H9 (cell line): ENCODE data around the gene LRRC70. TPM values are rescaled to one million over a fixed set of nuclear protein-coding genes. Genes with fewer than 3 reads are reported as not detected.

ENCODE experiments used
- DNase-seq: peaks from one replicate; pipeline ENCODE4 v3.0.0-alpha.2; 2017
- H2AFZ ChIP-seq: one replicate; pipeline ENCODE4 v1.6.1; 2013; ENCODE audit warnings: mild to moderate bottlenecking, low read length, control low read depth, moderate library complexity
- H2AK5ac ChIP-seq: 2 replicates; pipeline ENCODE4 v1.6.1; 2013; ENCODE audit warnings: low read length, control low read depth, mixed read lengths; ENCODE audit not compliant: insufficient read length
- H2BK120ac ChIP-seq: one replicate; pipeline ENCODE4 v1.6.1; 2013; ENCODE audit warnings: low read depth, mild to moderate bottlenecking, low read length, control low read depth, inconsistent platforms; ENCODE audit not compliant: poor library complexity, severe bottlenecking
- H2BK12ac ChIP-seq: 2 replicates; pipeline ENCODE4 v1.6.1; 2013; ENCODE audit warnings: low read length, control low read depth, mixed read lengths, low read depth; ENCODE audit not compliant: insufficient read length
- H2BK15ac ChIP-seq: 2 replicates; pipeline ENCODE4 v1.6.1; 2013; ENCODE audit warnings: low read depth, low read length, control low read depth
- H2BK20ac ChIP-seq: one replicate; pipeline ENCODE4 v1.6.1; 2013; ENCODE audit warnings: low read depth, mild to moderate bottlenecking, low read length, control low read depth, inconsistent platforms; ENCODE audit not compliant: poor library complexity, severe bottlenecking
- H2BK5ac ChIP-seq: 2 replicates; pipeline ENCODE4 v1.6.1; 2013; ENCODE audit warnings: low read length, control low read depth, mixed read lengths; ENCODE audit not compliant: insufficient read length
- H3K14ac ChIP-seq: 2 replicates; pipeline ENCODE4 v1.6.1; 2013; ENCODE audit warnings: low read length, control low read depth; ENCODE audit not compliant: insufficient read depth
- H3K18ac ChIP-seq: 2 replicates; pipeline ENCODE4 v1.6.1; 2013; ENCODE audit warnings: low read depth, mild to moderate bottlenecking, mixed read lengths, low read length, control low read depth; ENCODE audit not compliant: insufficient read length
- H3K23ac ChIP-seq: 2 replicates; pipeline ENCODE4 v1.6.1; 2013; ENCODE audit warnings: low read length, control low read depth, mixed read lengths, low read depth; ENCODE audit not compliant: insufficient read length
- H3K23me2 ChIP-seq: 2 replicates; pipeline ENCODE4 v1.6.1; 2013; ENCODE audit warnings: low read depth, mild to moderate bottlenecking, mixed read lengths, low read length, control low read depth; ENCODE audit not compliant: insufficient read length, poor library complexity, severe bottlenecking
- H3K27ac ChIP-seq: 2 replicates; pipeline ENCODE4 v1.5.1; 2013; ENCODE audit warnings: low read length, control low read depth, mixed read lengths, low read depth; ENCODE audit not compliant: insufficient read length
- H3K27me3 ChIP-seq: 2 replicates; pipeline ENCODE4 v1.6.1; 2013; ENCODE audit warnings: low read length, control low read depth, inconsistent platforms; ENCODE audit not compliant: insufficient read depth
- H3K4ac ChIP-seq: 2 replicates; pipeline ENCODE4 v1.6.1; 2013; ENCODE audit warnings: low read depth, mild to moderate bottlenecking, control low read depth, inconsistent platforms, low read length, moderate library complexity
- H3K4me1 ChIP-seq: 2 replicates; pipeline ENCODE4 v1.6.1; 2013; ENCODE audit warnings: low read length, control low read depth, inconsistent platforms; ENCODE audit not compliant: insufficient read depth
- H3K4me2 ChIP-seq: 2 replicates; pipeline ENCODE4 v1.6.1; 2013; ENCODE audit warnings: low read length, control low read depth, mixed read lengths; ENCODE audit not compliant: insufficient read length, insufficient read depth
- H3K56ac ChIP-seq: 2 replicates; pipeline ENCODE4 v1.6.1; 2013; ENCODE audit warnings: low read depth, mild to moderate bottlenecking, mixed read lengths, low read length, control low read depth; ENCODE audit not compliant: insufficient read length
- H3K79me1 ChIP-seq: 2 replicates; pipeline ENCODE4 v1.6.1; 2013; ENCODE audit warnings: low read depth, mild to moderate bottlenecking, moderate library complexity, low read length, control low read depth, inconsistent platforms; ENCODE audit not compliant: insufficient read depth, poor library complexity, severe bottlenecking
- H3K79me2 ChIP-seq: 2 replicates; pipeline ENCODE4 v1.6.1; 2013; ENCODE audit warnings: low read length, control low read depth, inconsistent platforms; ENCODE audit not compliant: insufficient read depth
- H3K9ac ChIP-seq: 2 replicates; pipeline ENCODE4 v1.6.1; 2013; ENCODE audit warnings: low read length, control low read depth, mixed read lengths; ENCODE audit not compliant: insufficient read length; ENCODE audit errors: extremely low read depth
- H3K9me3 ChIP-seq: one replicate; pipeline ENCODE4 v1.6.1; 2013; ENCODE audit warnings: low read depth, low read length, inconsistent platforms; ENCODE audit not compliant: control insufficient read depth
- H3T11ph ChIP-seq: one replicate; pipeline ENCODE4 v1.6.1; 2013; ENCODE audit warnings: mild to moderate bottlenecking, low read length, control low read depth, inconsistent platforms
- H4K20me1 ChIP-seq: one replicate; pipeline ENCODE4 v1.6.1; 2013; ENCODE audit not compliant: control insufficient read depth, insufficient read length, insufficient read depth
- H4K5ac ChIP-seq: 2 replicates; pipeline ENCODE4 v1.6.1; 2013; ENCODE audit warnings: low read depth, mild to moderate bottlenecking, mixed read lengths, low read length, control low read depth; ENCODE audit not compliant: insufficient read length
- H4K8ac ChIP-seq: replicated peaks from 2 replicates; pipeline ENCODE4 v1.6.1; 2013; ENCODE audit warnings: low read length, control low read depth, mixed read lengths, low read depth; ENCODE audit not compliant: insufficient read length
- H4K91ac ChIP-seq: 2 replicates; pipeline ENCODE4 v1.6.1; 2013; ENCODE audit warnings: low read depth, mild to moderate bottlenecking, moderate library complexity, mixed read lengths, low read length, control low read depth; ENCODE audit not compliant: insufficient read length
- H3K27ac Mint-ChIP-seq, 3 experiments: 2 replicates in 2 of 3; 3 replicates in 1 of 3; pipeline ENCODE4 v1.8.0; 2020 to 2021; ENCODE audit warnings: mixed read lengths in 3 of 3, mild to moderate bottlenecking in 1 of 3, moderate library complexity in 1 of 3
- H3K27me3 Mint-ChIP-seq: 2 replicates; pipeline ENCODE4 v1.8.0; 2021; ENCODE audit warnings: low read depth, mild to moderate bottlenecking, moderate library complexity, mixed read lengths
- H3K36me3 Mint-ChIP-seq, 3 experiments: 2 replicates in 2 of 3; 3 replicates in 1 of 3; pipeline ENCODE4 v1.8.0; 2020 to 2021; ENCODE audit warnings: low read depth in 3 of 3, mixed read lengths in 3 of 3; ENCODE audit not compliant: insufficient read depth in 1 of 3
- H3K4me1 Mint-ChIP-seq, 2 experiments: 2 replicates each; pipeline ENCODE4 v1.8.0; 2020; ENCODE audit warnings: mixed read lengths in 2 of 2
- H3K4me3 Mint-ChIP-seq, 2 experiments: 2 replicates in 1 of 2; 3 replicates in 1 of 2; pipeline ENCODE4 v1.8.0; 2020 to 2021; ENCODE audit warnings: mild to moderate bottlenecking in 2 of 2, mixed read lengths in 2 of 2, moderate library complexity in 1 of 2
- H3K9me3 Mint-ChIP-seq, 2 experiments: 2 replicates in 1 of 2; 3 replicates in 1 of 2; pipeline ENCODE4 v1.8.0; 2020; ENCODE audit warnings: mild to moderate bottlenecking in 2 of 2, mixed read lengths in 2 of 2, moderate library complexity in 1 of 2
- CTCF ChIP-seq: fragments of 200-600 bp; sonication (generic); conservative IDR thresholded peaks from 3 replicates; pipeline ENCODE4 v1.8.0; 2021; ENCODE audit warnings: antibody characterized with exemption, mild to moderate bottlenecking
- WGBS: extraction: QIAGEN DNeasy Blood & Tissue Kit; methylation state at CpG from one replicate; pipeline ENCODE4 v1.1.7; 2013; ENCODE audit warnings: missing lambda C conversion rate, low lambda C conversion rate, mixed read lengths; ENCODE audit not compliant: insufficient read length; ENCODE audit errors: extremely low coverage; 5-methylcytosine and 5-hydroxymethylcytosine counted together
- total RNA-seq: library from RNA; stranded (reverse); gene quantifications from 2 replicates; pipeline ENCODE4 v1.2.1, GENCODE V29; 2021

The LRRC70 gene
- total RNA-seq, 1 experiment from 2014 or later, result 1.1 TPM

- H4K8ac ChIP-seq, result no peak overlapping the region
- WGBS, result no CpG with 5 or more reads among the region's 1 CpG
- H4K91ac ChIP-seq, result no peak overlapping the region
- no peaks in the 10 kb centered on the region for H3K27me3 ChIP-seq
- no peak overlapping the region for H3K4ac ChIP-seq
- DNase-seq, result no peak
- no peak overlapping the region for H3K4me2 ChIP-seq
- H3K4me1 Mint-ChIP-seq, result peaks cover 4 to 9% of the 10 kb centered on the region in 2 experiments
- peaks cover 19 to 38% (median 29%) of the 10 kb centered on the region in 3 experiments for H3K36me3 Mint-ChIP-seq
- H3K9ac ChIP-seq, result no peak overlapping the region
- no peaks in the 10 kb centered on the region for H4K20me1 ChIP-seq
- no peaks in the 10 kb centered on the region for H3K79me1 ChIP-seq
- no peak overlapping the region for H3K14ac ChIP-seq
- no peak overlapping the region for H3K23ac ChIP-seq
- H2BK15ac ChIP-seq, result no peak overlapping the region
- no peak overlapping the region for H3K56ac ChIP-seq
- H3K4me3 Mint-ChIP-seq, result no peak overlapping the region
- no peak overlapping the region for H2BK20ac ChIP-seq
- H2AFZ ChIP-seq, result no peak overlapping the region
- H2BK12ac ChIP-seq, result no peak overlapping the region
- H2AK5ac ChIP-seq, result no peak overlapping the region
- H3K18ac ChIP-seq, result no peak overlapping the region
- H3K23me2 ChIP-seq, result no peaks in the 10 kb centered on the region
- no peak overlapping the region for H2BK120ac ChIP-seq
- H3K9me3 Mint-ChIP-seq, result peaks cover 3 to 7% of the 10 kb centered on the region in 2 experiments; a peak in 3 of 5 replicates
- no peak overlapping the region for H3K27ac ChIP-seq
- peaks cover 3% of the 10 kb centered on the region; the same call in 1 of the 2 replicates for H3K4me1 ChIP-seq
- TF ChIP-seq CTCF, result no peak
- H3K79me2 ChIP-seq, result no peaks in the 10 kb centered on the region
- H3K9me3 ChIP-seq, result no peaks in the 10 kb centered on the region
- H3T11ph ChIP-seq, result no peak overlapping the region
- H3K27me3 Mint-ChIP-seq, result no peaks in the 10 kb centered on the region
- no peak overlapping the region for H4K5ac ChIP-seq
- H3K27ac Mint-ChIP-seq, result no peak overlapping the region
- H2BK5ac ChIP-seq, result no peak overlapping the region
Measured at GRCh38 chr5:62561896-62562295, 16.7 kb upstream of the LRRC70 start.
